ENCODE results near the gene LRP5. TPM values are rescaled to one million over a fixed set of nuclear protein-coding genes. Genes with fewer than 3 reads are reported as not detected.

The LRP5 gene
- total RNA-seq, 1 donor from 2014 or later: 42.5 TPM

- peaks cover 55% of the 10 kb centered on the region for H3K4me1 ChIP-seq
- DNase-seq (ENCODE audit: extremely low spot score in 2 of 2): no peak
- no peaks in the 10 kb centered on the region for H3K27me3 ChIP-seq
- intact Hi-C loops (cut with DNase I): no loop called here
- no peak overlapping the region for H3K4me3 ChIP-seq
- no peaks in the 10 kb centered on the region for H3K36me3 ChIP-seq
- H3K27ac ChIP-seq: no peak overlapping the region
- TF ChIP-seq POLR2A (IDR thresholded peaks at IDR 0.05) (no peak), CTCF (IDR thresholded peaks at IDR 0.05) (no peak), POLR2AphosphoS5 (IDR thresholded peaks at IDR 0.05; ENCODE audit: insufficient read depth in 1 of 2, low read depth in 1 of 2) (no peak)
- H3K9me3 ChIP-seq: no peaks in the 10 kb centered on the region
These were observed 19.8 kb downstream of the LRP5 start for GRCh38 chr11:68332186-68332585.

GRCh38 chr11:68333173-68333572 is 20.8 kb downstream of the LRP5 start:
- Histone ChIP-seq H3K9me3 (no peaks in the 10 kb centered on the region), H3K27ac (no peak overlapping the region), H3K27me3 (no peaks in the 10 kb centered on the region), H3K4me3 (no peak overlapping the region), H3K36me3 (no peaks in the 10 kb centered on the region), H3K4me1 (peaks cover 55% of the 10 kb centered on the region)
- DNase-seq (ENCODE audit: extremely low spot score in 2 of 2): no peak
- no peak for TF ChIP-seq POLR2AphosphoS5 (IDR thresholded peaks at IDR 0.05; ENCODE audit: insufficient read depth in 1 of 2, low read depth in 1 of 2)
- no peak for TF ChIP-seq CTCF (IDR thresholded peaks at IDR 0.05)
- no peak for TF ChIP-seq POLR2A (IDR thresholded peaks at IDR 0.05)
- intact Hi-C loops (cut with DNase I): no loop called here

- no peaks in the 10 kb centered on the region for H3K36me3 ChIP-seq
- H3K27ac ChIP-seq: no peak overlapping the region
- H3K9me3 ChIP-seq: no peaks in the 10 kb centered on the region
- intact Hi-C loops (cut with DNase I): no loop called here
- no peaks in the 10 kb centered on the region for H3K27me3 ChIP-seq
- no peak for DNase-seq (ENCODE audit: extremely low spot score in 2 of 2)
- TF ChIP-seq POLR2A (IDR thresholded peaks at IDR 0.05): no peak
- TF ChIP-seq POLR2AphosphoS5 (IDR thresholded peaks at IDR 0.05; ENCODE audit: insufficient read depth in 1 of 2, low read depth in 1 of 2): no peak
- no peak for TF ChIP-seq CTCF (IDR thresholded peaks at IDR 0.05)
- peaks cover 63% of the 10 kb centered on the region for H3K4me1 ChIP-seq
- H3K4me3 ChIP-seq: no peak overlapping the region
These were observed 22.5 kb downstream of the LRP5 start for GRCh38 chr11:68334923-68335322.

GRCh38 chr11:68335683-68336082 is 23.3 kb downstream of the LRP5 start:
- DNase-seq (ENCODE audit: extremely low spot score in 2 of 2): no peak
- TF ChIP-seq POLR2AphosphoS5 (IDR thresholded peaks at IDR 0.05; ENCODE audit: insufficient read depth in 1 of 2, low read depth in 1 of 2) (no peak), CTCF (IDR thresholded peaks at IDR 0.05) (no peak), POLR2A (IDR thresholded peaks at IDR 0.05) (no peak)
- Histone ChIP-seq H3K4me1 (peaks cover 66% of the 10 kb centered on the region), H3K36me3 (no peaks in the 10 kb centered on the region), H3K4me3 (no peak overlapping the region), H3K9me3 (no peaks in the 10 kb centered on the region), H3K27me3 (no peaks in the 10 kb centered on the region), H3K27ac (no peak overlapping the region)
- intact Hi-C loops (cut with DNase I): no loop called here

- Histone ChIP-seq H3K36me3 (no peaks in the 10 kb centered on the region), H3K9me3 (no peaks in the 10 kb centered on the region), H3K4me3 (no peak overlapping the region), H3K27me3 (no peaks in the 10 kb centered on the region), H3K4me1 (peaks cover 69% of the 10 kb centered on the region), H3K27ac (no peak overlapping the region)
- intact Hi-C loops (cut with DNase I): no loop called here
- TF ChIP-seq CTCF (IDR thresholded peaks at IDR 0.05): no peak
- no peak for TF ChIP-seq POLR2AphosphoS5 (IDR thresholded peaks at IDR 0.05; ENCODE audit: insufficient read depth in 1 of 2, low read depth in 1 of 2)
- TF ChIP-seq POLR2A (IDR thresholded peaks at IDR 0.05): no peak
- no peak for DNase-seq (ENCODE audit: extremely low spot score in 2 of 2)
These were observed 24.3 kb downstream of the LRP5 start for GRCh38 chr11:68336716-68337115.

Data from vagina (tissue), 2 donors.